ENCODE measurements around the gene RANGAP1.

GRCh38 chr22:41314821-41315220, 28.8 kb upstream of the RANGAP1 start:
- no peak for TF ChIP-seq CTCF (IDR thresholded peaks at IDR 0.05; ENCODE audit: low read depth, low read length)
- TF ChIP-seq EZH2phosphoT487 (IDR thresholded peaks at IDR 0.05; ENCODE audit: low read depth), result no peak

Measured in OCI-LY3 (cell line).